ENCODE measurements around the gene SLC35E4.

GRCh38 chr22:30667107-30667493 is 31.5 kb downstream of the SLC35E4 start:
- TF ChIP-seq NFIC (IDR thresholded peaks at IDR 0.05): no peak
- no peak for TF ChIP-seq CREB1 (IDR thresholded peaks at IDR 0.05; ENCODE audit: low read depth)
- no peak for TF ChIP-seq EP300 (IDR thresholded peaks at IDR 0.05; ENCODE audit: borderline replicate concordance)
- TF ChIP-seq YY1 (IDR thresholded peaks at IDR 0.05; ENCODE audit: low read depth): no peak
- no peak for TF ChIP-seq TAF1 (IDR thresholded peaks at IDR 0.05; ENCODE audit: low read depth)
